Fibroblast of peridontal ligament (primary cell): Measurements from ENCODE around the gene PFDN1.
A peak's percentile ranks its signal among the peaks of the same experiment; 100 is the strongest.

Source experiments
- DNase-seq: peaks from one replicate; pipeline ENCODE4 v3.0.0-alpha.2; 2010; ENCODE audit errors: extremely low read depth

PFDN1 gene

GRCh38 chr5:140296289-140296688 lies 6.6 kb downstream of the PFDN1 start:
- no peak for DNase-seq

GRCh38 chr5:140295414-140295813 lies 7.5 kb downstream of the PFDN1 start:
- peak; percentile 98 for DNase-seq

- no peak for DNase-seq
Measured at GRCh38 chr5:140294753-140295152, 8.1 kb downstream of the PFDN1 start.

- no peak for DNase-seq
Measured at GRCh38 chr5:140293849-140294100, 9.1 kb downstream of the PFDN1 start.

GRCh38 chr5:140293091-140293848 lies 9.6 kb downstream of the PFDN1 start:
- DNase-seq = peak; percentile 53

GRCh38 chr5:140292212-140293036 lies 10.5 kb downstream of the PFDN1 start:
- DNase-seq = no peak

- no peak for DNase-seq
Measured at GRCh38 chr5:140287801-140288521, 14.9 kb downstream of the PFDN1 start.

- no peak for DNase-seq
Measured at GRCh38 chr5:140286424-140286823, 16.5 kb downstream of the PFDN1 start.

- no peak for DNase-seq
Measured at GRCh38 chr5:140284013-140284412, 18.9 kb downstream of the PFDN1 start.

- DNase-seq = no peak
Measured at GRCh38 chr5:140282266-140282665, 20.6 kb downstream of the PFDN1 start.

GRCh38 chr5:140275837-140276236 lies 27.1 kb downstream of the PFDN1 start:
- DNase-seq = no peak

GRCh38 chr5:140273401-140273877 lies 29.5 kb downstream of the PFDN1 start:
- no peak for DNase-seq

- DNase-seq = no peak
Measured at GRCh38 chr5:140270008-140270407, 32.9 kb downstream of the PFDN1 start.

GRCh38 chr5:140267559-140268018 lies 35.3 kb downstream of the PFDN1 start:
- no peak for DNase-seq

- no peak for DNase-seq
Measured at GRCh38 chr5:140267201-140267540, 35.7 kb downstream of the PFDN1 start.

- DNase-seq = no peak
Measured at GRCh38 chr5:140266471-140267200, 36.3 kb downstream of the PFDN1 start.

GRCh38 chr5:140265845-140266244 lies 37.1 kb downstream of the PFDN1 start:
- DNase-seq = no peak

- no peak for DNase-seq
Measured at GRCh38 chr5:140262839-140263238, 40.1 kb downstream of the PFDN1 start.

GRCh38 chr5:140262221-140262620 lies 40.7 kb downstream of the PFDN1 start:
- no peak for DNase-seq

GRCh38 chr5:140261403-140262171 lies 41.3 kb downstream of the PFDN1 start:
- DNase-seq = peak; percentile 87

- DNase-seq = no peak
Measured at GRCh38 chr5:140260089-140260656, 42.7 kb downstream of the PFDN1 start.
